Islet of Langerhans (tissue), 1 donor: ENCODE measurements around the gene CXorf38.

Experiments used
- FAIRE-seq: peaks from one replicate; lab custom pipeline; 2011; peaks lifted over from hg19 to GRCh38; lab: Jason Lieb, UNC

The CXorf38 gene

GRCh38 chrX:40647307-40648197 lies at the start of gene CXorf38:
CXorf38 (minus strand) TSS chrX:40647561; CDS start chrX:40647520, 41 bp downstream.
- no peak for FAIRE-seq

GRCh38 chrX:40694802-40695201 lies 47.4 kb upstream of the CXorf38 start:
- FAIRE-seq, result no peak

GRCh38 chrX:40688929-40689328 lies 41.6 kb upstream of the CXorf38 start:
- FAIRE-seq, result peak; percentile 70

GRCh38 chrX:40687169-40687568 lies 39.8 kb upstream of the CXorf38 start:
- FAIRE-seq, result no peak

GRCh38 chrX:40685362-40685918 lies 38.1 kb upstream of the CXorf38 start:
- FAIRE-seq, result no peak

- no peak for FAIRE-seq
Observed at GRCh38 chrX:40684092-40684491, 36.7 kb upstream of the CXorf38 start.

GRCh38 chrX:40683245-40683644 lies 35.9 kb upstream of the CXorf38 start:
- no peak for FAIRE-seq

- FAIRE-seq, result peak; percentile 84
Observed at GRCh38 chrX:40671126-40671525, 23.8 kb upstream of the CXorf38 start.

- FAIRE-seq, result no peak
Observed at GRCh38 chrX:40663880-40664630, 16.7 kb upstream of the CXorf38 start.

GRCh38 chrX:40663078-40663740 lies 15.8 kb upstream of the CXorf38 start:
- FAIRE-seq, result no peak

- no peak for FAIRE-seq
Observed at GRCh38 chrX:40661489-40661888, 14.1 kb upstream of the CXorf38 start.

GRCh38 chrX:40660381-40660780 lies 13.0 kb upstream of the CXorf38 start:
- no peak for FAIRE-seq

- no peak for FAIRE-seq
Observed at GRCh38 chrX:40653535-40653934, 6.2 kb upstream of the CXorf38 start.

- FAIRE-seq, result no peak
Observed at GRCh38 chrX:40652664-40653063, 5.3 kb upstream of the CXorf38 start.

- FAIRE-seq, result peak; percentile 99
Observed at GRCh38 chrX:40651620-40652223, 4.4 kb upstream of the CXorf38 start.

- FAIRE-seq, result no peak
Observed at GRCh38 chrX:40646489-40647306, 663 bp downstream of the CXorf38 start.

GRCh38 chrX:40644821-40645358 lies 2.5 kb downstream of the CXorf38 start:
- FAIRE-seq, result no peak

- FAIRE-seq, result no peak
Observed at GRCh38 chrX:40644176-40644575, 3.2 kb downstream of the CXorf38 start.

- FAIRE-seq, result no peak
Observed at GRCh38 chrX:40637687-40638086, 9.7 kb downstream of the CXorf38 start.

- no peak for FAIRE-seq
Observed at GRCh38 chrX:40632199-40632598, 15.2 kb downstream of the CXorf38 start.

GRCh38 chrX:40628506-40628905 lies 18.9 kb downstream of the CXorf38 start:
- FAIRE-seq, result no peak
